Ureter (tissue), 1 donor: ENCODE data around the gene DUOX1. TPM values are rescaled to one million over a fixed set of nuclear protein-coding genes. Genes with fewer than 3 reads are reported as not detected.

Source experiments
- DNase-seq: peaks from one replicate; pipeline ENCODE4 v3.0.0-alpha.2; 2020; ENCODE audit warnings: low spot score
- total RNA-seq: library from RNA; stranded (reverse); gene quantifications from one replicate; pipeline ENCODE4 v1.2.4, GENCODE V29; 2023
- donor health status: DM: yes; HTN: yes; CAD: no.

Gene DUOX1
- total RNA-seq, 1 donor from 2014 or later: 85.5 TPM

GRCh38 chr15:45106002-45106790 lies 23.6 kb upstream of the DUOX1 start:
- no peak for DNase-seq

GRCh38 chr15:45107941-45108630 lies 21.7 kb upstream of the DUOX1 start:
- DNase-seq: no peak

GRCh38 chr15:45110256-45110820 lies 19.5 kb upstream of the DUOX1 start:
- no peak for DNase-seq

GRCh38 chr15:45111390-45112142 lies 18.2 kb upstream of the DUOX1 start:
- no peak for DNase-seq

- DNase-seq: no peak
Measured at GRCh38 chr15:45112143-45112590, 17.6 kb upstream of the DUOX1 start.

- no peak for DNase-seq
Measured at GRCh38 chr15:45112591-45113379, 17.0 kb upstream of the DUOX1 start.

GRCh38 chr15:45113380-45113990 lies 16.3 kb upstream of the DUOX1 start:
- no peak for DNase-seq

GRCh38 chr15:45114076-45114750 lies 15.6 kb upstream of the DUOX1 start, which contains the start of the genes DUOX2 and DUOXA2:
Gene DUOX2 (minus strand): TSS chr15:45114172. CDS start chr15:45113411, 761 bp downstream.
Gene DUOXA2 (plus strand): TSS chr15:45114326. CDS start chr15:45114606, 280 bp downstream.
- DNase-seq: no peak

- no peak for DNase-seq
Measured at GRCh38 chr15:45114751-45115085, 15.1 kb upstream of the DUOX1 start.

- DNase-seq: no peak
Measured at GRCh38 chr15:45115312-45115820, 14.4 kb upstream of the DUOX1 start.

GRCh38 chr15:45116006-45116481 lies 13.8 kb upstream of the DUOX1 start:
- no peak for DNase-seq

GRCh38 chr15:45116482-45117307 lies 13.1 kb upstream of the DUOX1 start:
- DNase-seq: no peak

- DNase-seq: no peak
Measured at GRCh38 chr15:45117308-45118130, 12.3 kb upstream of the DUOX1 start.

GRCh38 chr15:45118131-45118588 lies 11.6 kb upstream of the DUOX1 start:
- peak; percentile 91 for DNase-seq

GRCh38 chr15:45118996-45119395 lies 10.8 kb upstream of the DUOX1 start:
- no peak for DNase-seq

GRCh38 chr15:45120081-45120972 lies 9.5 kb upstream of the DUOX1 start:
- DNase-seq: no peak

- no peak for DNase-seq
Measured at GRCh38 chr15:45121020-45121419, 8.8 kb upstream of the DUOX1 start.
